D721Med (cell line): ENCODE measurements around the gene MAP3K4.

ENCODE experiments used
- DNase-seq: peaks from one replicate; pipeline ENCODE4 v3.0.0; 2011; ENCODE audit warnings: low spot score; ENCODE audit not compliant: insufficient read length
- FAIRE-seq: peaks from 2 replicates; lab custom pipeline; 2011; peaks lifted over from hg19 to GRCh38; lab: Jason Lieb, UNC
- TF ChIP-seq, protein P1 (sequence below): IDR thresholded peaks from 2 replicates; pipeline ENCODE4 v1.5.1; 2012; ENCODE audit warnings: mild to moderate bottlenecking, control low read depth; ENCODE audit not compliant: insufficient read depth; ENCODE audit errors: missing control alignments

MAP3K4 gene

DNA sequence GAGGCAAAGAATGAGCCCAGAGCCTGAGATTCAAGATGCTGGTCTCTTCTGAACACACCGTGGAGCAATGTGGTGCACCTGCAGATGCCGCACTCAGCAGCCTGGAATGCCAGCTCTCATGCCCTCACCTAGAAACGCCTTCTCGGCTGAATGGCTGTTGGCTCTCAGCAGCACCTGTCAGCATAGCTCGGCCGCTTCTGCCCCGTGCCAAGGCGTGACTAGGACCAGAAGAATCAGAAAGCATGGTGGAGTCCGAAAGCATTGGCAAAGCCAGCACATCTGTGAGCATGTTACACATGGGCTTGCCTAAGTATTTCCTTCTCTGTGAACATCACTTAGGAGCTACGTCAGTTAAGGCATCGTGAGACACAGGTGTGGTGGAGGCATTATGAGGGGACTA, 140.8 kb downstream of the MAP3K4 start:
- FAIRE-seq (no peak), DNase-seq (no peak)
- TF ChIP-seq, protein P1, sequence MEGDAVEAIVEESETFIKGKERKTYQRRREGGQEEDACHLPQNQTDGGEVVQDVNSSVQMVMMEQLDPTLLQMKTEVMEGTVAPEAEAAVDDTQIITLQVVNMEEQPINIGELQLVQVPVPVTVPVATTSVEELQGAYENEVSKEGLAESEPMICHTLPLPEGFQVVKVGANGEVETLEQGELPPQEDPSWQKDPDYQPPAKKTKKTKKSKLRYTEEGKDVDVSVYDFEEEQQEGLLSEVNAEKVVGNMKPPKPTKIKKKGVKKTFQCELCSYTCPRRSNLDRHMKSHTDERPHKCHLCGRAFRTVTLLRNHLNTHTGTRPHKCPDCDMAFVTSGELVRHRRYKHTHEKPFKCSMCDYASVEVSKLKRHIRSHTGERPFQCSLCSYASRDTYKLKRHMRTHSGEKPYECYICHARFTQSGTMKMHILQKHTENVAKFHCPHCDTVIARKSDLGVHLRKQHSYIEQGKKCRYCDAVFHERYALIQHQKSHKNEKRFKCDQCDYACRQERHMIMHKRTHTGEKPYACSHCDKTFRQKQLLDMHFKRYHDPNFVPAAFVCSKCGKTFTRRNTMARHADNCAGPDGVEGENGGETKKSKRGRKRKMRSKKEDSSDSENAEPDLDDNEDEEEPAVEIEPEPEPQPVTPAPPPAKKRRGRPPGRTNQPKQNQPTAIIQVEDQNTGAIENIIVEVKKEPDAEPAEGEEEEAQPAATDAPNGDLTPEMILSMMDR = no peak

GRCh38 chr6:161133963-161134362, 142.4 kb downstream of the MAP3K4 start:
- FAIRE-seq = no peak
- TF ChIP-seq, protein P1 = no peak

DNA sequence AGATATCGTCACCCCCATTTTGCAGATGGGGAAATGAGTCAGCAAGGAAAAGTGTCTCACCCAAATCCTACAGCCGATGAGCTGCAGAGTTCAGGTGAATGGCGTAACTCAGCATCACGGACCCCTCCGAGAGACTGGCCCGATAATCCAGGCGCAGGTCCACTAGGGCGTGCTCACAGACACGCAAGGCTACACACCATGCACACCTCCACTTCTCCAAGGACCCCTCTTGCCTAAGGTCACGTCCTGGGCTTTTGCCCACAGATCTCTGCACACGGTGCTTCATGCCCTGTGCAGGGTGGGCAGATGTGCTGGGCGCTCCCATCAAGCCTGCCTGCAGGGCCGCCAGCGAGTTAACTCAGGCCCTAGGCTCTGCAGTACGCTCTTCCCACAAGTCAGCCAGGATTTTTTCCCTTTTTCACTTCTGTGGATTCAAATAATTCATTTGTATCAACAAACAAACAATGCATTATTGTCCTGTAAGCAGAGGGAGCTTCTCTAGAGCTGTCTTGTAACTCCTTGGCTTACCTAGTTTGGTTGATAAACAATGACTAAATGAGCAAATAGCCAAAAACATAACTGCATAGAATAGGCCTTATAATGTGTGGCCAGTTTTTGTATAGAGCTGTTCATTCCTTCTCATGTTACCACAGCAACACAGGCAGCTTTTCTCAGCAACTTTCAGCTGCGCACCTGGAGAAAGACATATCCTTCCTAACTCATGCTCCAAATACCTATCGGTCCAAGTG, 143.2 kb downstream of the MAP3K4 start:
- TF ChIP-seq, protein P1 = no peak
- DNase-seq (no peak), FAIRE-seq (no peak)

More at GRCh38 chr6:161133963-161134362, 142.4 kb downstream of the MAP3K4 start:
- no peak for DNase-seq

- FAIRE-seq = no peak
- DNase-seq = no peak
- TF ChIP-seq, protein P1 = no peak
Measured at GRCh38 chr6:161135695-161136591, 144.4 kb downstream of the MAP3K4 start.

DNA sequence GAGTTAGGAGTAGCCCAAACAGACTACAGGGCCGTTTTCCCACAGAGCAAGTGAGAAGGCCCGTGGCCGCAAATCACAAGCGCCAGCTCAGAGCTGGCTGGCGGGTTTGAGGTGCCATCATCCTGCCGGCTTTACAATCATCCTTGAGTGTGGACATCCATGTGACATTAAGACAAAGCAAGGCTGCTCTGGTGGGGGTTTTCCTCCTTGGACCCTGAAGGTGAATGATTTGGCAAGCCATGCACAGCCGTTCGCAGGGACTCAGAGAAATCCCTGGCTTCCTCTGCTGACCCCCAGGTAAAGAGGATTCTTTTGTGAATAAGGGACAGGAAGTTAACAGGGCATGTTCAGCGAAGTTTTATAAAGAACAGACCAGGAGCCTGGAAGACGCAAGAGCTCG, 145.1 kb downstream of the MAP3K4 start:
- DNase-seq = no peak
- TF ChIP-seq, protein P1 = no peak
- FAIRE-seq = no peak

DNA sequence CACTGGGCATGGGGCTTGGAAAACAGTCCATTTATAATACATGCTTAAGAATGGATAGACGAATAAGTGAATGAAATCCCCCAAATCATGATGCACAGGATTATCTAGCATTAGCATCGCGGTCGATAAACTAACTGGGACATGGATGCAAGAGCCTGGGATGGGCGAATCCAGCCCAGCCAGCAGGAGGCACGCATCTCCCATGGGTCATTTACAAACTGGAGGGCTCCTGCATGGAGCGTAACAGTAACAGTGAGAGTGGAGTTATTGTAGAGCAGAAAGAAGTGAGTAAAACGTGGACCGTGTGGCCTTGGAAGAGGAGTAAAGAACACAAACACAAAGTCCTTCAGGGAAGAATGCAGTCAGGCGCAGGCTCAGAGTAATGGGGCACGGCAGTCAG, 145.8 kb downstream of the MAP3K4 start:
- TF ChIP-seq, protein P1 = no peak
- FAIRE-seq (no peak), DNase-seq (no peak)
